H1 (cell line): ENCODE measurements around the gene TMIGD2. TPM values are rescaled to one million over a fixed set of nuclear protein-coding genes. Genes with fewer than 3 reads are reported as not detected.

Source experiments
- ASH2L ChIP-seq: fragments of 200-600, 300-600 bp; sonication (generic); IDR thresholded peaks from one replicate; pipeline ENCODE4 v1.7.1; 2017; ENCODE audit warnings: low read length
- CBX5 ChIP-seq: fragments of 300-800, 300-1000 bp; sonication (generic); IDR thresholded peaks from 2 replicates; pipeline ENCODE4 v1.7.1; 2016; ENCODE audit warnings: antibody characterized with exemption, low read length, low read depth
- CBX8 ChIP-seq: fragments of 300-800, 300-1000 bp; sonication (generic); IDR thresholded peaks from 2 replicates; pipeline ENCODE4 v1.7.1; 2016; ENCODE audit warnings: low read depth, low read length, borderline replicate concordance
- CEBPB ChIP-seq: IDR thresholded peaks from 2 replicates; pipeline ENCODE4 v1.6.1; 2012; ENCODE audit warnings: low read depth, low read length
- GTF2F1 ChIP-seq: IDR thresholded peaks from 2 replicates; pipeline ENCODE4 v1.6.1; 2012; ENCODE audit warnings: low read depth, low read length, improper control_type of control experiment, borderline replicate concordance
- HDAC2 ChIP-seq, 2 experiments: fragments of 300-600 bp in 1 of 2; sonication (generic) in 1 of 2; IDR thresholded peaks; 2 replicates each; pipeline ENCODE4 v1.6.1; 2011 to 2012; ENCODE audit warnings: low read depth in 2 of 2, low read length in 2 of 2, mild to moderate bottlenecking in 2 of 2, moderate library complexity in 2 of 2, borderline replicate concordance in 1 of 2, inconsistent platforms in 1 of 2
- JUND ChIP-seq: IDR thresholded peaks from 2 replicates; pipeline ENCODE4 v1.6.1; 2011; ENCODE audit warnings: mild to moderate bottlenecking, improper control_type of control experiment, low read length
- KDM1A ChIP-seq: fragments of 200-600, 300-600 bp; sonication (generic); IDR thresholded peaks from 2 replicates; pipeline ENCODE4 v1.7.1; 2016; ENCODE audit warnings: mild to moderate bottlenecking, low read length, borderline replicate concordance
- KDM5A ChIP-seq: fragments of 200-600 bp; IDR thresholded peaks from 2 replicates; pipeline ENCODE4 v1.7.1; 2012; ENCODE audit warnings: mild to moderate bottlenecking, low read length, inconsistent platforms, mixed read lengths
- MAFK ChIP-seq: IDR thresholded peaks from 2 replicates; pipeline ENCODE4 v1.6.1; 2012; ENCODE audit warnings: low read depth, mild to moderate bottlenecking, improper control_type of control experiment, low read length
- NANOG ChIP-seq: IDR thresholded peaks from 2 replicates; pipeline ENCODE4 v1.6.1; 2011; ENCODE audit warnings: low read length, low read depth, mild to moderate bottlenecking, inconsistent platforms; ENCODE audit not compliant: insufficient read depth, poor library complexity, severe bottlenecking
- NRF1 ChIP-seq: IDR thresholded peaks from 2 replicates; pipeline ENCODE4 v1.6.1; 2011; ENCODE audit warnings: mild to moderate bottlenecking, low read depth, low read length, improper control_type of control experiment
- PHF8 ChIP-seq: fragments of 200-600 bp; sonication (generic); conservative IDR thresholded peaks from 2 replicates; pipeline ENCODE4 v1.7.1; 2012; ENCODE audit warnings: low read depth, mild to moderate bottlenecking, inconsistent platforms, low read length, moderate library complexity
- POLR2A ChIP-seq, 2 experiments: IDR thresholded peaks; 1 replicate in 1 of 2; 2 replicates in 1 of 2; pipeline ENCODE4 v1.6.1; 2011; ENCODE audit warnings: low read depth in 2 of 2, low read length in 2 of 2, mild to moderate bottlenecking in 2 of 2; ENCODE audit errors: control extremely low read depth in 1 of 2
- POU5F1 ChIP-seq: IDR thresholded peaks from 2 replicates; pipeline ENCODE4 v1.6.1; 2011; ENCODE audit warnings: low read depth, mild to moderate bottlenecking, low read length, moderate library complexity
- SIX5 ChIP-seq: IDR thresholded peaks from 2 replicates; pipeline ENCODE4 v1.6.1; 2011; ENCODE audit warnings: mild to moderate bottlenecking, low read depth, low read length
- SRF ChIP-seq: IDR thresholded peaks from 2 replicates; pipeline ENCODE4 v1.6.1; 2011; ENCODE audit warnings: mild to moderate bottlenecking, low read depth, low read length, moderate library complexity
- SUZ12 ChIP-seq: fragments of 200-600 bp; sonication (generic); IDR thresholded peaks from 2 replicates; pipeline ENCODE4 v1.6.1; 2012; ENCODE audit warnings: mild to moderate bottlenecking, inconsistent platforms, low read length, moderate library complexity, mixed read lengths
- TAF7 ChIP-seq: optimal IDR thresholded peaks from 2 replicates; pipeline ENCODE3; 2011; ENCODE audit warnings: low read depth, mild to moderate bottlenecking, inconsistent platforms, low read length, moderate library complexity, borderline replicate concordance
- YY1 ChIP-seq: IDR thresholded peaks from 2 replicates; pipeline ENCODE4 v1.6.1; 2011; ENCODE audit warnings: low read depth, mild to moderate bottlenecking, low read length
- polyA plus RNA-seq, 7 experiments: library from polyadenylated mRNA; depleted of rRNA in 3 of 7; stranded (reverse) in 5 of 7; unstranded in 2 of 7; fragments of >200 nt in 5 of 7; fragments of 200-250 nt in 2 of 7; gene quantifications; 1 replicate in 5 of 7; 2 replicates in 1 of 7; 4 replicates in 1 of 7; pipeline versions ENCODE4 v1.2.1 to v1.2.3, GENCODE V29; 2011 to 2013; ENCODE audit warnings: missing spikeins in 2 of 7, mixed read lengths in 2 of 7
- total RNA-seq: library from RNA; stranded (reverse); fragmentation: NEBNext Ultra II Directional; extraction: Animal tissue kit (Norgen Biotek cat#: 25700); gene quantifications from 2 replicates; pipeline ENCODE4 v1.2.1, GENCODE V29; 2021
- TF ChIP-seq, protein P1 (sequence below): IDR thresholded peaks from 2 replicates; pipeline ENCODE4 v1.6.1; 2012; ENCODE audit warnings: inconsistent platforms
- TF ChIP-seq, protein P2 (sequence below): IDR thresholded peaks from 2 replicates; pipeline ENCODE4 v1.6.1; 2011; ENCODE audit warnings: low read length, improper control_type of control experiment

TMIGD2 gene
- total and polyA plus RNA-seq, 2 of the 8 experiments (the other 6 are each of a cell fraction or from before 2014, with no cell fraction given): 0.39 to 0.41 TPM

DNA sequence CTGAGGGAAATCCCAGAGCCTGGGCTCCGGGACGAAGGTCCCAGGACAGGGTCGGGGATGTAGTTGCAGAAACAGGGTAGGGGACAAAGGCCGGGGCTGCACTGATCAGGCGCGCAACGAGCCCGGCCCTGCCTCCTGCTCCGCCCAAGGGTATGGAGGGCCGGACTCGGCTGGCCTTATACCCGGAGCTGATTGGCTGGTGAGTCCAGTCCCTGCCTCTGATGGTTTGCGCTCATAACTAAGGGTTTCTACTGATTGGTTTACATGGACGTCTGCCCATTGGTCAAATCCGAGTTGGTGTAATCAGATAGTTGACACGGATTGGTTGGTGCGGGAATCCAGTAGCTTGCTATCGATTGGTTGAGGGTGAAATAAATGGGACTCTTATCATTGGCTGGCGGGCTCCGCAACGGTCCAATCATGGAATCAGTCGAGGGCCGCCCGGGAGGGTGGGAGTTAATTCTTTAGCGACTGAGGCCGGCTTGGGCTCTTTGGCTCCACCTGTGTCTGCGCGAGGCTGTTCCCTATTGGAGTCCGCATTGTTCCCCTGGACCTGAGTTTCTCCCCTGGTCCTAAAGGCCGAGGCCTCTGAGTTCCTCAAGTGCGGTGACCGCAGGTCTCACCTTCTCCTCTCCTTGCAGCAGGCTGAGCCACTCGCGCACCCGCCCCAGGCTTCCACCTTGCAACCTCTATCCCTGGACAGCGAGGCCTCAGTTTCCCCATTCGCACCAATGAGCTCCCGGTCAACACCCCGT is 40.6 kb upstream of the TMIGD2 start (continued):
- peak; percentile 78 for TF ChIP-seq ASH2L
- no peak for TF ChIP-seq POU5F1
- TF ChIP-seq KDM1A: 0 out of 2 replicates have a peak, but pooled peaks have one; percentile 52
- peak; percentile 93 to 99 for TF ChIP-seq POLR2A (IDR thresholded peaks at IDR 0.05; ENCODE audit: control extremely low read depth in 1 of 2, low read depth in 2 of 2, low read length in 2 of 2)
- no peak for TF ChIP-seq KDM5A
- peak; percentile 56; the same call in 1 of the 2 replicates for TF ChIP-seq MAFK
- TF ChIP-seq NRF1: peak; percentile 26; the same call in 1 of the 2 replicates
- no peak for TF ChIP-seq HDAC2 (IDR thresholded peaks at IDR 0.05; ENCODE audit: borderline replicate concordance in 1 of 2, low read depth in 2 of 2, low read length in 2 of 2)
- TF ChIP-seq CBX8: no peak
- no peak for TF ChIP-seq CBX5
- TF ChIP-seq, protein P1, sequence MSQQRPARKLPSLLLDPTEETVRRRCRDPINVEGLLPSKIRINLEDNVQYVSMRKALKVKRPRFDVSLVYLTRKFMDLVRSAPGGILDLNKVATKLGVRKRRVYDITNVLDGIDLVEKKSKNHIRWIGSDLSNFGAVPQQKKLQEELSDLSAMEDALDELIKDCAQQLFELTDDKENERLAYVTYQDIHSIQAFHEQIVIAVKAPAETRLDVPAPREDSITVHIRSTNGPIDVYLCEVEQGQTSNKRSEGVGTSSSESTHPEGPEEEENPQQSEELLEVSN: 0 out of 2 replicates have a peak, but pooled peaks have one; percentile 13
- TF ChIP-seq PHF8: peak; percentile 80
- TF ChIP-seq SRF: no peak
- TF ChIP-seq, protein P2, sequence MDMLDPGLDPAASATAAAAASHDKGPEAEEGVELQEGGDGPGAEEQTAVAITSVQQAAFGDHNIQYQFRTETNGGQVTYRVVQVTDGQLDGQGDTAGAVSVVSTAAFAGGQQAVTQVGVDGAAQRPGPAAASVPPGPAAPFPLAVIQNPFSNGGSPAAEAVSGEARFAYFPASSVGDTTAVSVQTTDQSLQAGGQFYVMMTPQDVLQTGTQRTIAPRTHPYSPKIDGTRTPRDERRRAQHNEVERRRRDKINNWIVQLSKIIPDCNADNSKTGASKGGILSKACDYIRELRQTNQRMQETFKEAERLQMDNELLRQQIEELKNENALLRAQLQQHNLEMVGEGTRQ: 0 out of 2 replicates have a peak, but pooled peaks have one; percentile 12
- TF ChIP-seq NANOG: no peak
- TF ChIP-seq SIX5: no peak
- TF ChIP-seq JUND: no peak
- TF ChIP-seq CEBPB: no peak
- peak; percentile 50; the same call in 1 of the 2 replicates for TF ChIP-seq GTF2F1
- no peak for TF ChIP-seq YY1
- TF ChIP-seq SUZ12: no peak
- TF ChIP-seq TAF7: peak; percentile 91
